Frontal cortex (tissue), 4 donors: ENCODE results near the gene IRF7. TPM values are rescaled to one million over a fixed set of nuclear protein-coding genes. Genes with fewer than 3 reads are reported as not detected.
A peak's percentile ranks its signal among the peaks of the same experiment; 100 is the strongest.

ENCODE experiments used
- DNase-seq, 2 donors: peaks; one replicate each; pipeline ENCODE4 v3.0.0; 2012; ENCODE audit warnings: low spot score in 2 of 2
- FAIRE-seq: peaks from 2 replicates; lab custom pipeline; 2012; peaks lifted over from hg19 to GRCh38; lab: Jason Lieb, UNC
- small RNA-seq: library from RNA; depleted of rRNA; stranded (forward); fragments of <200 nt; gene quantifications from one replicate; pipeline ENCODE3, GENCODE V24; 2014
- total RNA-seq: library from RNA; depleted of rRNA; stranded (reverse); fragments of >200 nt; gene quantifications from one replicate; pipeline ENCODE4 v1.2.3, GENCODE V29; 2014
- donor health status: control.
- donor health status: control.
- donor health status: control.

Gene IRF7
- total RNA-seq, 1 donor from 2014 or later, result 0.82 TPM

DNA sequence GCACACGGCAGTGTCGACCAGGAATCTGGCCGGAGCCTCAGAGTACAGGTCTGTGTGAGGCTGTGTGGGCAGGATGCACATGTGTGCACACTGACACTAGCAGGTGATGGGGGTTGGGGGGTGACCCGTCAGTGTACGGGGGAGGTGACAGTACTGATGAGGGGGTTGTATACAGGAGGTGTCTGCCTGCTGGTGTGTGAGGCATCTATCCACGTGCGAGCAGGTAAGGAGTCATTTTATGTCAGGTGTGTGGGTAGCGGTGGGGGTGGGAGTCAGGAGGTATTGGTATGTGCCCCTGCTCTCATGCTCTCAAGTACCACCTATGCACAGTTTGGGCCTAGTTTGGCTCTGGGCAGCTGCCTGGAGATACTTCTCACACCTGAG lies 44.0 kb downstream of the IRF7 start:
- FAIRE-seq, result no peak
- DNase-seq, result no peak

DNA sequence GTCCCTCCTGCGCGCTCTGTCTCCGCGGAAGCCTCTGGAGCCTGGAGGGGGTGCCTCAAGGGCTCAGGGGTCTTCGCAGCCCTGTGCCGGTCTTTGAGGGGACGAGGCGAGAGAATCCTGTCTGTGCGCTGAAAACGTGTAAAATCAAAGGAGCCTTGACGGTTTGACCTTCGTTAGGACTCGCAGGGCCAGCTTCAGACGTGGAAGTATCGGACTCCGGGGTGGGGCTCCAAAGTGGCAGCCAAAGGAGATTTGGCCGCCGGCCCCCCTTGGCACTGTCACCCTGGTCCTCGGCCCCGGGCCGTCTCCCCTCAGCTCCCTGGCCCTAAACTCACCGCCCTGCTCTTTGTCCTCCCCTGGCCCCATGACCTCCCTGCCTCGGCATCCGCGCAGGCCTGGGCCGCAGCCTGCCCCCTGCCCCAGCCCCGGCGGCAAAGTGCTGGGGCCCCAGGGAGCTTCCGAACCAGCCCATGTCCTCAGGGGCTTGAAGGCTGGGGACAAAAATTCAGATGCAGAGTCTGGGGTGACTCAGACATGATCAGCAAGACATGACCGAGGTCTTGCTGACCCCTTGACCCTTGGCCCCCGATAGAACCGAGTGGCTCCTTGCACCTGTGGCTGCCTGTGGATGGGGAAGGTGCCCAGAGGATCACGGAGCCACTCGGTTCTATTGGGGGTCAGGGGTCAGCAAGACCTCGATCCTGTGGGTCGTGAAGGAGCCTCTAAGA lies 46.4 kb downstream of the IRF7 start:
- DNase-seq, result no peak
- no peak for FAIRE-seq

DNA sequence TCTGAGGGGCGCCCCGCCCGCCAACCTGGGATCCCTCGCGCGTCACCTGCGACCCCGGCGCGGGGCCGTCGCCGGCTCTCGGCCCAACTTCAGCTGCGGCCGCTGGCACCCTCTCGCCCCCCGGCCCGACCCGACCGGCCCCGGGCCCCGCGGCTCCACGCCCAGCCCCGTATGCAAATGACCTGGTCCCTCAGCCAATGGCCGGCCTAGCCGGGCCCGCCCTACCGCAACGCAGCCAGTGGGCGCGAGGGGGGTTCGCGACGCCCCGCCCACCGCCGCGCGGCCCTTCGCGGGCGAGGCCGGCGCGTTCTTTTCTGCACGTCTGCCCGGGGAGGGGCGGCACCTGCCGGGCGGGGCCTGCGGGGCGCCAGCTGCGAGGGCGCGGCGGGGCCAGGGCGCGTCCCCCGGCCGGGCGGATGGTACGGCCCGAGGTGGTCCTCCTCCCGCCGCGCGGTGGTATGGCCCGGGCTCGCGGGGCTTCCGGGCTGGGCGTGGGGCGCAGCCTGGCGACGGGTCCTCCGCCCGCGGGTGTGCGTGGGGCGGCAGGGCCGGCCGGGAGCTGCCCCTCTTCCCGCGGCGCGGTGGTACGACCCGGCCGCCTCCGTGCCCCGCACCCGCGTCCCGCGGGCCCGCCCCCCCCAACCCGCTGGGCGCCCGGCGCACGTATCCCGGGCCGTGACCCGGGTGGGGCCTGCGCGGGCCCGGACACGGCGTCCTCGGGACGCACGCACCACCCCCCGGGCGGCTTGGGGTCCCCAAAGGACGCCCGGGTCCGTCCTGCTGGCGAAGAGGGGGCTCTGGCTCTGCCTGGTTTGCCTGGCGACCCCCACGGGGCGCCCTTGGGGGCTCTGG lies 47.2 kb downstream of the IRF7 start:
- peak; percentile 99 for DNase-seq
- no peak for FAIRE-seq

DNA sequence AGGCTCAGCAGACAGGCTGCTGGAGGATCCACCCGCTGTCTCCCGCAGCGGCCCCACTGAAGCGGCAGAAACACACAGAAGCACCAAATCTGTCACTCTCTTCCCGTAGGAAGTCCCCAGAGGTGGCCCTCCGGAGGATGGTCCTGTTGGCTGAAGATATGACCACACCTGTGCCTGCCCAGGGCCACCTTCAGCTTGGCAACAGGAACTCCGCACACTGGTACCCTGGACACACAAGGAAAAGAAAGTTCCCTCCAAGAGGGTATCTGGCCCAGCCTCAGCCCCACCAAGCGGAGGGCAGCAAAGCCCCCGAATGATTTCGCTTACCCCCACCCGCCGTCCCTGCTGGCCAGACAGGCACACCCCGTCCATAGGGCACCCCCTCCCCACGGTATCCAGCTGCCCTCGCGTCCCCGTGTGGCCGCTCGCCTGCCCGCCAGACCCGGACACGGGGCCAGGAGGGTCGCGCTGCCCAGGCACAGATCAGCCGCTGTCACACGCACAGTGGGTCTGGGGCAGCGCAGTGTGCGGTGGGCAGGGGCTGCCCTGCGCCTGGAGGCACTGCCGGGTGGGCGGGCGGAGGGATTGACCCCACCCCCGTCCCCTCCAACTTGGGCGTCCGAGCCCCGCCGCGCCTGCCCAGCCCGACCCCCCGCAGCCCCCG lies 48.0 kb downstream of the IRF7 start:
- no peak for FAIRE-seq
- DNase-seq, result no peak

DNA sequence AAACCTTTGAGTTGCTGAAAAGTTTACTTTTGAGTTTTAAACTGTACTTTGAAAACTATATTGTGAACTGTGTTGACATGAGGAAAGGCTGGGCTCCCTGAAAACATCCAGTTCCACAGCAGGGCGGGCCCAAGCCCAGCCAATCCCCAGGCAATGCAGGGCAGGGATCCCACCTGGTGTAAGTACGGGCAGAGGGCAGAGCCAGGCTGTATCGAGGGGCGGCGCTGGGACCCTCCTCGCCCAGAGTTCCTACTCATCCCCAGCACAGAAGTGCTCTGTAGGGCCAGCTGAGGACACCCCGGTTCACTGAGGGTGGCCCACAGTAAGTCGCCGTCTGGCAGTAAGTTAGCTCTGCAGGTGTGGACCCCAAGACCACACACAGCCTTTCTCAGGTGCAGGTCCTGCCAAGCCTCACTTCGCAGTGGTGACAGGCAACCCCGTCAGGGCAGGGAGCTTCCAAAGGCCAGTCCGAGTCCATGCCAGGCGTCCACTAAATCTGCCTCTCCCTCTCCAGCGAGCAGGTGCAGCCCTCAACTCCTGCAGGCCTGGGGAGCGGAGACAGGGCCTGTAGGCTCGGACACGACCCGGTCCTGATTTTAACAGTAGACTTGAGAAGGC lies 48.6 kb downstream of the IRF7 start:
- FAIRE-seq (no peak), DNase-seq (no peak)

DNA sequence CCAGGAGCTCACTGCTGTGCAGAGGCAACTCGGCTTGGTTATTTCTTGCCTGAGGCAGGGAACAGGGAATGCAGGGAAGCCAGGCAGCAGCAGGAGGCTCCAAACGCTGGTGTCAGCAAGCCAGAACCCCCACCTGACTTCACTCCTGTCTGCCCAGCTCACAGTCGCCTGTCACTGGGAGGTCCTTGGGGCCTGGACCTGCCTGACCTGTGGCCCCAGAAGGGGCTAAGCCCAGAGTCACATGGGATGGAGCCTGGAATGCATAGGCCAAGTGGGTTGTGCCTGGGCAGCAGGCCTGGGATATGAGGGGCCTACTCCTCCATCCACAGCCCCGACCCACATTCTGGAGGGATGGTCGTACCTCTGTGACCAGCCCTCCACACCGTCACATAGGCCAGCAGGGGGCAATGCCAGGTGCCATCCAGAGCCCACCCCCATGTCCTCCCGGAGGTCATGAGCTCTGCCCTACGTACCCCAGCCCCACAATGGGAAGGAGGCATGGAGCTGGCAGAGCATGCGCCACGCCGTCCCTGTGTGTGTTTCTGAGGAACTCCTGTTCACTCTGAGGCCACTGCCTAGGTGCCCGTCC lies 49.7 kb downstream of the IRF7 start:
- DNase-seq, result no peak
- no peak for FAIRE-seq

DNA sequence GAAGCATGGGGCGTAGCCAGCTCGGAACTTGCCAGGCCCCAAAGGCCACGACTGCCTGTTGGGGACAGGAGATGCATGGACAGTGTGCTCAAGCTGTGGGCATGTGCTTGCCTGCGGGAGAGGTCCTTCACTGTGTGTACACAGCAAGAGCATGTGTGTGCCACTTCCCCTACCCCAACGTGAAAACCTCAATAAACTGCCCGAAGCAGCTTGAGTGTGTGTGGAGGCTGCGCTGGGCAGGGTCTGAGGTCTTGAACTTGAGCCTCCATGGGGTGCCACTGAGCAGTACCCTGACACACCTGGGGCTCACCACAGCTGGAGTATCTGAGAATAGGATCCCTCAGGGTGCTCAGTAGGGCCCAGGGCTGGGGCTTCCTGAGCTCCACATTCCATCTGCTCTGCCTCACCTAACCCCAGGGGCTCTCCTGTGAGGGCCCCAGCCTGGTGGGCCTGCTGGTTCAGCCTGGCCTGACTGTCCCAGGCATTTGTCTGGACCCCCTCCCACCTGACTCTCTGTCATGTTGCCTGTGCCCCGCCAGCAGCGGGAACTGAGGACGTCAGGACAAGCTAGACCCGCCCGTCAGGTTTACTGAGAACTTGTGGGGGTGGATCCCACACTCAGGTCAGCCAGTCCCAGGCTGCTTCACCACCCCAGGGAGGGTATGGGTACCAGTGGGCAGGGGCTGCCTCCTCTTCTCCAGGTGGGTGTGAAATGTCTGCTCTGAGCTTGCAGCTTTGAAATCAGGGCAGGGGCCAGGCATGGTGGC lies 51.8 kb downstream of the IRF7 start:
- no peak for DNase-seq
- FAIRE-seq, result no peak

DNA sequence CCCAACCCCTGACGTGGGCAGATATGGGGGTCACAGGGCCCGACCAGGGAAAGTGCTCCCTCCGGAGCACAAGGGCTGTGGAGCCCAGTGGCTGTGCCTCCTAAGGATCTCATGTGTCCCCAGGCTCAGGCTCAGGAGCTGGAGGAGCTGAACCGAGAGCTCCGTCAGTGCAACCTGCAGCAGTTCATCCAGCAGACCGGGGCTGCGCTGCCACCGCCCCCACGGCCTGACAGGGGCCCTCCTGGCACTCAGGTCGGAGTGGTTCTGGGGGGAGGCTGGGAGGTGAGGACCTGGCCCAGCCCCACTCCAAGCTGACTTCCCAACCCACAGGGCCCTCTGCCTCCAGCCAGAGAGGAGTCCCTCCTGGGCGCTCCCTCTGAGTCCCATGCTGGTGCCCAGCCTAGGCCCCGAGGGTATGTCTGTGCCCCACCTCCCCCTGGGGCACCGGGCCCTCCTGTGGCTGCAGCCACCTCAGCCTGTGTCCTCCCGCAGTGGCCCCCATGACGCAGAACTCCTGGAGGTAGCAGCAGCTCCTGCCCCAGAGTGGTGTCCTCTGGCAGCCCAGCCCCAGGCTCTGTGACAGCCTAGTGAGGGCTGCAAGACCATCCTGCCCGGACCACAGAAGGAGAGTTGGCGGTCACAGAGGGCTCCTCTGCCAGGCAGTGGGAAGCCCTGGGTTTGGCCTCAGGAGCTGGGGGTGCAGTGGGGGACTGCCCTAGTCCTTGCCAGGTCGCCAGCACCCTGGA lies 52.5 kb downstream of the IRF7 start:
- DNase-seq (no peak), FAIRE-seq (no peak)

Small RNA genes lying within 50 kb of the gene (small RNA-seq; reads per million reads assigned to genes)
- gene MIR210, result 3.0 reads per million, percentile 88 among the genes with 10 or more reads in this experiment

Other genes with a start within 250 kb of the IRF7 start
- gene B4GALNT4, start 246.5 kb downstream of the IRF7 start, total RNA-seq, result 88.9 TPM
- gene PKP3, start 221.7 kb downstream of the IRF7 start, total RNA-seq, result not detected
- 7.3 TPM for gene SIGIRR, start 201.0 kb downstream of the IRF7 start, total RNA-seq
- not detected for gene ANO9, start 173.9 kb downstream of the IRF7 start, total RNA-seq
- 21.6 TPM for gene PTDSS2, start 165.7 kb downstream of the IRF7 start, total RNA-seq
- gene RNH1, start 108.7 kb downstream of the IRF7 start, total RNA-seq, result 38.7 TPM
- gene HRAS, start 80.4 kb downstream of the IRF7 start, total RNA-seq, result 43.6 TPM
- 1.2 TPM for gene LRRC56, start 78.4 kb downstream of the IRF7 start, total RNA-seq
- gene LMNTD2, start 55.2 kb downstream of the IRF7 start, total RNA-seq, result not detected
- gene RASSF7, start 55.0 kb downstream of the IRF7 start, total RNA-seq, result 2.0 TPM
- gene PHRF1, start 39.5 kb downstream of the IRF7 start, total RNA-seq, result 30.6 TPM
- not detected for gene CDHR5, start 9.0 kb upstream of the IRF7 start, total RNA-seq
- gene SCT, start 11.2 kb upstream of the IRF7 start, total RNA-seq, result not detected
- gene DRD4, start 21.3 kb upstream of the IRF7 start, total RNA-seq, result not detected
- gene DEAF1, start 79.3 kb upstream of the IRF7 start, total RNA-seq, result 60.3 TPM
- gene TMEM80, start 79.9 kb upstream of the IRF7 start, total RNA-seq, result 11.8 TPM
- gene EPS8L2, start 90.3 kb upstream of the IRF7 start, total RNA-seq, result 0.41 TPM
- 77.9 TPM for gene TALDO1, start 131.5 kb upstream of the IRF7 start, total RNA-seq
- gene GATD1, start 161.5 kb upstream of the IRF7 start, total RNA-seq, result 21.2 TPM
- gene CEND1, start 174.1 kb upstream of the IRF7 start, total RNA-seq, result 7.3 TPM
- 14.7 TPM for gene SLC25A22, start 182.3 kb upstream of the IRF7 start, total RNA-seq
- 5.7 TPM for gene PIDD1, start 189.3 kb upstream of the IRF7 start, total RNA-seq
- gene RPLP2, start 194.0 kb upstream of the IRF7 start, total RNA-seq, result 210 TPM
- gene PNPLA2, start 203.0 kb upstream of the IRF7 start, total RNA-seq, result 5.3 TPM
- gene CRACR2B, start 212.0 kb upstream of the IRF7 start, total RNA-seq, result 0.82 TPM
- gene CD151, start 217.0 kb upstream of the IRF7 start, total RNA-seq, result 34.6 TPM
- gene POLR2L, start 226.6 kb upstream of the IRF7 start, total RNA-seq, result 17.5 TPM
- 14.3 TPM for gene TSPAN4, start 226.9 kb upstream of the IRF7 start, total RNA-seq